Heart left ventricle (tissue), 16 donors: ENCODE data around the gene FSD2. TPM values are rescaled to one million over a fixed set of nuclear protein-coding genes. Genes with fewer than 3 reads are reported as not detected.

Experiments
- ATAC-seq, 4 donors: fragments of 200-7000 bp; cut with Tn5 transposase; one replicate each; pipeline ENCODE4 v1.9.1; 2020 to 2022; ENCODE audit warnings: moderate library complexity in 4 of 4, mild to moderate bottlenecking in 3 of 4, moderate number of reproducible peaks in 1 of 4
- DNase-seq, 5 donors: peaks; one replicate each; pipeline ENCODE4 v3.0.0-alpha.2; 2020
- H3K27ac ChIP-seq, 12 donors: fragments of 200-600 bp; sonication (generic) in 4 of 12; one replicate each; pipeline versions ENCODE4 v1.5.0 to v1.8.0; 2016 to 2022; ENCODE audit warnings: mild to moderate bottlenecking in 2 of 12
- H3K27me3 ChIP-seq, 9 donors: fragments of 200-600 bp; sonication (generic) in 2 of 9; one replicate each; pipeline versions ENCODE4 v1.5.1 to v1.8.0; 2016 to 2022; ENCODE audit warnings: mild to moderate bottlenecking in 3 of 9
- H3K36me3 ChIP-seq, 9 donors: fragments of 200-600 bp; sonication (generic) in 2 of 9; one replicate each; pipeline versions ENCODE4 v1.5.0 to v1.8.0; 2018 to 2022; ENCODE audit warnings: mild to moderate bottlenecking in 2 of 9
- H3K4me1 ChIP-seq, 12 donors: fragments of 200-600 bp; sonication (generic) in 4 of 12; one replicate each; pipeline versions ENCODE4 v1.5.0 to v1.8.0; 2016 to 2022; ENCODE audit warnings: mild to moderate bottlenecking in 3 of 12
- H3K4me3 ChIP-seq, 12 donors: fragments of 200-600 bp; sonication (generic) in 4 of 12; one replicate each; pipeline versions ENCODE4 v1.5.0 to v1.8.0; 2017 to 2022; ENCODE audit warnings: mild to moderate bottlenecking in 9 of 12, moderate library complexity in 4 of 12
- H3K9me3 ChIP-seq, 12 donors: fragments of 200-600 bp; sonication (generic) in 4 of 12; one replicate each; pipeline versions ENCODE4 v1.5.0 to v1.8.0; 2016 to 2022; ENCODE audit warnings: mild to moderate bottlenecking in 1 of 12
- POLR2A ChIP-seq, 2 donors: fragments of 450-650 bp; IDR thresholded peaks; one replicate each; pipeline ENCODE4 v1.6.1; 2017; ENCODE audit warnings: antibody characterized with exemption in 2 of 2, mild to moderate bottlenecking in 2 of 2, moderate library complexity in 2 of 2
- WGBS, 4 donors: extraction: QIAGEN DNeasy Blood & Tissue Kit in 2 of 4; methylation state at CpG; one replicate each; pipeline versions ENCODE4 v1.1.5 to v1.1.7; 2013 to 2018; 5-methylcytosine and 5-hydroxymethylcytosine counted together
- intact Hi-C, 10 donors: fragments of 100-400 bp; cut with DNase I; formaldehyde crosslinking; loops; one replicate each; pipeline versions ENCODE4 v1.11.1 to v1.14.2; 2022
- polyA plus RNA-seq, 2 donors: library from polyadenylated mRNA; stranded (reverse); fragments of 200-250 nt; gene quantifications; one replicate each; pipeline ENCODE4 v1.2.3, GENCODE V29; 2013
- total RNA-seq, 9 donors: library from RNA; depleted of rRNA in 2 of 9; stranded (reverse); fragments of >200 nt in 2 of 9; fragmentation: NEBNext Ultra II Directional in 3 of 9; extraction: Animal tissue kit (Norgen Biotek cat#: 25700) in 3 of 9; gene quantifications; one replicate each; pipeline versions ENCODE4 v1.1.0 to v1.2.4, GENCODE V29; 2016 to 2023
- TF ChIP-seq, protein P1 (sequence below), 12 donors: fragments of 200-600 bp; sonication (generic) in 4 of 12; IDR thresholded peaks; one replicate each; pipeline versions ENCODE4 v1.5.0 to v1.8.0; 2018 to 2022; ENCODE audit warnings: antibody characterized with exemption in 12 of 12, mild to moderate bottlenecking in 5 of 12
- donor health status: ischemic (EF 13 %, LVEDD 7.1; RV severe dilation, severe dysfunction).
- donor health status: healthy with polysubstance abuse.
- donor health status: DM: no; HTN: yes; CAD: no.
- donor health status: DM: no; HTN: no; CAD: no.
- donor health status: ischemic (EF 25% LVEDD 6.9; RV normal size, moderate dysfunction).
- donor health status: ischemic (EF 25% LVEDD 5.7; RV mildly dilated, moderate dysfunction).
- donor health status: healthy.
- donor health status: DM: yes; HTN: yes; CAD: no.
- donor health status: ischemic (EF 35%, LVEDD 5.7; RV mildly dilated, moderate dysfunction).
- donor health status: nonischemic (EF 11% LVEDD 7.7; RV severe dilation, severe dysfunction).
- donor health status: DM: yes; HTN: yes; CAD: no.
- donor health status: PGD.
- donor health status: ischemic (EF 29% LVEDD 5.4; RV normal size, mild dysfunction).
- donor health status: nonischemic (EF 23%, LVEDD 6.1; RV moderate dilation, normal function).

The FSD2 gene
- total and polyA plus RNA-seq, 11 donors = 3.6 to 140 (median 66.0) TPM

DNA sequence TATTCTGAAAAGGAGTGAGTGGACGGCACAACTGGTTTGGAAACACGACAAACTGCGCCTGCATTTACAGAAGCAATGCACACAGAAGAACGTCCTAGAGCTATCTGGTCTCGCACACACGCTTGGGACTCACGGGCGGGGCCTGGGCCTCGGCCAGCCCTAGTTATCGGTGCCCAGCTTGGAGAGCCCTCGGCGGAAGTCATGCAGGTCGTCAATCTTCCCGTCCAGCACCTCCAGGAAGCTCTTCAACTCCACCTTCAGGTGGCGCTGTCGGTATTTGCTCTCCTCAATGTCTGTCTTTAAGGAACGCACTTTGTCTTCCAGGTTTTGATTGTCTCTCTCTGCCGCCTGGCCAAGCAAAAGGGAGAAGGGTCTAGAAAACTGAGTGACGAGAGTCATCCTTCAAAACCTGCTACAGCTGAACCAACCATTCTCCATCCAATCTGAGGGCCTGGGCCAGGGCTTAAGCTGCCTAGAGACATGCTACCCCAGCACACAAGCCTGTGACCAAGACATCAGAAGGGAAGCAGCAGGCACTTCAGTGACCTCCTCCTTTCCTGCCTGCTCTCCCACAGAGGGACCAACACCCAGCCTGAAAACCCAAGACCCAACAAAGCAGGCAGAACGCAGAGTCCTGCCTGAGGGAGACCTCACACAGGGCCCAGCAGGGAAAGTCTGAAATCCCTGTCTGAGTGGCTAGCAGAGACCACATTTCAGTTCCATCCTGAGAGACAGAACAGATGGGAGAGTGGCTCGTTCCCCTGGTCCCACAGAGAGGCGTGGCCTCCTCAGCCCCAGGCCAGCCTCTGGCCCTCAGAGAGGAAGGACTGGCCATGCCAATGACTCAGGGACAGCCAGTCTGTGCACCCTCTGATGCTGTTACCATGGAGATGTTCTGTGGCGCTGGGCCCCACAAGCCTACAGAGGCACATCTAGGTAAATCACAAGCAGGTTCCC is 44.0 kb upstream of the FSD2 start:
- DNase-seq = peak; percentile 76 to 88 (median 83)
- ATAC-seq = peak; percentile 93 to 97 (median 94)
- TF ChIP-seq, protein P1, sequence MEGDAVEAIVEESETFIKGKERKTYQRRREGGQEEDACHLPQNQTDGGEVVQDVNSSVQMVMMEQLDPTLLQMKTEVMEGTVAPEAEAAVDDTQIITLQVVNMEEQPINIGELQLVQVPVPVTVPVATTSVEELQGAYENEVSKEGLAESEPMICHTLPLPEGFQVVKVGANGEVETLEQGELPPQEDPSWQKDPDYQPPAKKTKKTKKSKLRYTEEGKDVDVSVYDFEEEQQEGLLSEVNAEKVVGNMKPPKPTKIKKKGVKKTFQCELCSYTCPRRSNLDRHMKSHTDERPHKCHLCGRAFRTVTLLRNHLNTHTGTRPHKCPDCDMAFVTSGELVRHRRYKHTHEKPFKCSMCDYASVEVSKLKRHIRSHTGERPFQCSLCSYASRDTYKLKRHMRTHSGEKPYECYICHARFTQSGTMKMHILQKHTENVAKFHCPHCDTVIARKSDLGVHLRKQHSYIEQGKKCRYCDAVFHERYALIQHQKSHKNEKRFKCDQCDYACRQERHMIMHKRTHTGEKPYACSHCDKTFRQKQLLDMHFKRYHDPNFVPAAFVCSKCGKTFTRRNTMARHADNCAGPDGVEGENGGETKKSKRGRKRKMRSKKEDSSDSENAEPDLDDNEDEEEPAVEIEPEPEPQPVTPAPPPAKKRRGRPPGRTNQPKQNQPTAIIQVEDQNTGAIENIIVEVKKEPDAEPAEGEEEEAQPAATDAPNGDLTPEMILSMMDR (IDR thresholded peaks at IDR 0.05) = peak; percentile 58 to 89 (median 72)
- no peak for TF ChIP-seq POLR2A (IDR thresholded peaks at IDR 0.05)
- intact Hi-C loops = loop anchor here (1.0 to 10.0 kb wide), 5 partner anchors 135 to 152 kb away; partner anchors contain the start of gene RAMAC (in 6 of the 10)
- H3K27me3 ChIP-seq = no peaks in the 10 kb centered on the region
- peaks cover 0 to 10% (median 0%) of the 10 kb centered on the region in 9 donors for H3K36me3 ChIP-seq
- WGBS, 4 donors = 12 to 18% (median 16%) methylated on average over 21 to 23 of the region's 23 CpGs
- H3K4me1 ChIP-seq = peaks cover 0 to 16% (median 11%) of the 10 kb centered on the region in 12 donors
- H3K4me3 ChIP-seq = peak overlapping the region in 7 of 12 donors; percentile 16 to 29 (median 21)
- no peaks in the 10 kb centered on the region for H3K9me3 ChIP-seq
- H3K27ac ChIP-seq = peak overlapping the region in 5 of 12 donors; percentile 32 to 55 (median 42)

DNA sequence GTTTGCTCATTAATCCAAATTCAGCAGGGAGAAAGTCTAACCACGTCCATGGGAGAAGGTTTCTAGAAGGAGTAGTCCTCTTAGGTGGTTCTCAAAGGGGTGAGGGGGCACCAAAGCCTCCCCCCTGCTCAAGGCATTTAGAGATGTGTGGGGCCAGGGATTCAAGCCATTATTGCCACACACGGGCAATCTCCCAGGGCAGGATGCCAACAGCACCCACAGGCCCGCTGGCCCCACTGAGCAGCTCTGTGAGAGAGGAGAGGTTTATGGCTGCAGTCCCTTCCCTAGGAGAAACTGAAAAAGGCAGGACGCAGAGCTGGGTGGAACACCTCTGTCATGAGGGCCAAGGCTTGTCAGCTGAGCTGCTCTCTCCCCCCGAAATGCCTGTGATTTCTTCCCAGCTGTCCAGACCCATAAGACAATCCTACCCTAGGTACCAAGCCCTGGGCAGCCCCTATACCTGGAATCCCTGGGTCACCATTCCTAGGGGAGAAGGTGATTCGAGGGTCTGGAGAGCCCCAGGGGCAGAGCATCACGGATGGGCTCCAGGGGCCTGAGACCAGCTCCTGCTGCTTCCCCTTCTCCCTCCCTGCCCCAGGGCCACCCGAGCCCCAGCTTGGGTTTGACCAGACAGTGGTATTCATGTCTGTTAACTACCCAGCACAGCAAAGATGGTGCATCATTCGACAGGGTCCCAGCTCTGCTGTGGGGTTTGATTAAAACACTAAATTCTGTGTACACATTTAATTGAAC is 42.5 kb upstream of the FSD2 start:
- no peak overlapping the region for H3K4me3 ChIP-seq
- WGBS, 4 donors = 82 to 85% (median 85%) methylated on average over 7 to 9 of the region's 9 CpGs
- no peak for DNase-seq
- H3K36me3 ChIP-seq = peaks cover 0 to 10% (median 0%) of the 10 kb centered on the region in 9 donors
- H3K9me3 ChIP-seq = peaks cover 0 to 5% (median 0%) of the 10 kb centered on the region in 12 donors
- no peak overlapping the region for H3K27ac ChIP-seq
- H3K27me3 ChIP-seq = no peaks in the 10 kb centered on the region
- TF ChIP-seq, protein P1 (IDR thresholded peaks at IDR 0.05) = no peak
- TF ChIP-seq POLR2A (IDR thresholded peaks at IDR 0.05) = no peak
- peaks cover 0 to 16% (median 11%) of the 10 kb centered on the region in 12 donors for H3K4me1 ChIP-seq
- ATAC-seq = no peak
- intact Hi-C loops = loop anchor here in 3 of 10 donors (2.0 to 5.0 kb wide), 2 partner anchors 152 to 154 kb away; no protein-coding TSS in a partner anchor

DNA sequence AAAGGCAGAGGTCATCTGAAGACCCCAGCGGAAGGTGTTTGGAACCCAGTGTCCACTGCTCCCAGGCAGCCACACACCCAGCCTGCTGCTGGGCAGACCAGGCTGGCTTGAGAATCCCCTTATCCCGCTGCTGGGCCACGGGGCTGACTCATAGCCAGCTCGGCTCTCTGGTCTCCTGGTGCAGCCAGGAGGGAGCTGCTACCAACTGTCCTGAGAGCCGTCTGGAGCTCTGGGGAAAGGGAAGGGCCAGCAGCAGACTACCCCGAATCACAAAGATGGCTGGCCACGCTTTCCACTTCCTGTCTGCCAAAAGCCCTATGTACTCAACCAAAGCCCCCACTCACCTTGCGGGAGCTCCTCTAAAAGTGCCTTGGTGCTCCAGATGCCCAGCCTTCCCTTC is 41.8 kb upstream of the FSD2 start:
- 66 to 79% (median 73%) methylated on average over 4 to 8 of the region's 8 CpGs for WGBS, 4 donors
- intact Hi-C loops = loop anchor here in 3 of 10 donors (2.0 to 5.0 kb wide), 2 partner anchors 153 to 155 kb away; no protein-coding TSS in a partner anchor
- DNase-seq (no peak), ATAC-seq (no peak)
- Histone ChIP-seq H3K4me3 (no peak overlapping the region), H3K27ac (no peak overlapping the region), H3K9me3 (peaks cover 0 to 5% (median 0%) of the 10 kb centered on the region in 12 donors), H3K36me3 (peaks cover 0 to 10% (median 0%) of the 10 kb centered on the region in 9 donors), H3K4me1 (peaks cover 0 to 16% (median 11%) of the 10 kb centered on the region in 12 donors), H3K27me3 (no peaks in the 10 kb centered on the region)
- TF ChIP-seq, protein P1 (IDR thresholded peaks at IDR 0.05) = no peak
- no peak for TF ChIP-seq POLR2A (IDR thresholded peaks at IDR 0.05)
